OCI-LY3 (cell line): Measurements from ENCODE around the gene FLOT1.

Experiments
- EZH2phosphoT487 ChIP-seq: fragments of 200-600 bp; shearing (Covaris generic); IDR thresholded peaks from 2 replicates; pipeline ENCODE4 v1.6.1; 2018; ENCODE audit warnings: antibody characterized with exemption, mixed run types, low read depth
- TF ChIP-seq, protein P1 (sequence below): fragments of 200-600, 300-600 bp; sonication (generic); IDR thresholded peaks from 2 replicates; pipeline ENCODE4 v1.5.1; 2014; ENCODE audit warnings: antibody characterized with exemption, low read length, low read depth

DNA sequence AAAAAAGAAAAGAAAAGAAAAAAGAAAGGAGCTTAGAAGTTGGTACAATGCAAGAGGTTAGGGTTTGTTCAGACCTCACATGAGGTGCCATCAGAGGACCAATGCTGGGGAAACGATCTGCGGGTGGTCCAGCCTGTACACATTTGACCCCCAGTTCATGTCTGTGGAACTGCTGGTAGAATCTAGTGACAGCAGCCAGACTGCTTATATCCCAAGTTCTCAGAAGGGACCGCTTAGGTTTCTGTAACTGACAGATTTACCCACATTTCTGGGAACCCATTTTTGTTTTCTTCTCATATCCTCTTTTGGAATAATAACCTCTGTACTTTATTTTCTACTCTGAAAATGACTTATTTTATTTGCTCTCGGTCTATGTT is 60.7 kb downstream of the FLOT1 start:
- TF ChIP-seq, protein P1, sequence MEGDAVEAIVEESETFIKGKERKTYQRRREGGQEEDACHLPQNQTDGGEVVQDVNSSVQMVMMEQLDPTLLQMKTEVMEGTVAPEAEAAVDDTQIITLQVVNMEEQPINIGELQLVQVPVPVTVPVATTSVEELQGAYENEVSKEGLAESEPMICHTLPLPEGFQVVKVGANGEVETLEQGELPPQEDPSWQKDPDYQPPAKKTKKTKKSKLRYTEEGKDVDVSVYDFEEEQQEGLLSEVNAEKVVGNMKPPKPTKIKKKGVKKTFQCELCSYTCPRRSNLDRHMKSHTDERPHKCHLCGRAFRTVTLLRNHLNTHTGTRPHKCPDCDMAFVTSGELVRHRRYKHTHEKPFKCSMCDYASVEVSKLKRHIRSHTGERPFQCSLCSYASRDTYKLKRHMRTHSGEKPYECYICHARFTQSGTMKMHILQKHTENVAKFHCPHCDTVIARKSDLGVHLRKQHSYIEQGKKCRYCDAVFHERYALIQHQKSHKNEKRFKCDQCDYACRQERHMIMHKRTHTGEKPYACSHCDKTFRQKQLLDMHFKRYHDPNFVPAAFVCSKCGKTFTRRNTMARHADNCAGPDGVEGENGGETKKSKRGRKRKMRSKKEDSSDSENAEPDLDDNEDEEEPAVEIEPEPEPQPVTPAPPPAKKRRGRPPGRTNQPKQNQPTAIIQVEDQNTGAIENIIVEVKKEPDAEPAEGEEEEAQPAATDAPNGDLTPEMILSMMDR: no peak
- no peak for TF ChIP-seq EZH2phosphoT487
